Subcutaneous adipose tissue (tissue), 4 donors: ENCODE data around the gene DAP. TPM values are rescaled to one million over a fixed set of nuclear protein-coding genes. Genes with fewer than 3 reads are reported as not detected.

Experiments used
- CTCF ChIP-seq: fragments of 450-650 bp; IDR thresholded peaks from one replicate; pipeline ENCODE4 v1.5.1; 2016; ENCODE audit warnings: low read depth, mild to moderate bottlenecking, control low read depth, antibody characterized with exemption, moderate library complexity
- total RNA-seq, 4 donors: library from RNA; depleted of rRNA; stranded (reverse); fragments of >200 nt; gene quantifications; one replicate each; pipeline ENCODE4 v1.1.0, GENCODE V29; 2016

The DAP gene
- total RNA-seq, 4 donors from 2014 or later, result 52.9 to 56.7 (median 53.6) TPM

GRCh38 chr5:10635257-10635866 lies 125.7 kb downstream of the DAP start:
- TF ChIP-seq CTCF, result no peak

GRCh38 chr5:10634562-10634961 lies 126.5 kb downstream of the DAP start:
- no peak for TF ChIP-seq CTCF

GRCh38 chr5:10634050-10634449 lies 127.0 kb downstream of the DAP start:
- no peak for TF ChIP-seq CTCF

- TF ChIP-seq CTCF, result no peak
These were observed 127.6 kb downstream of the DAP start for GRCh38 chr5:10633271-10634049.

- no peak for TF ChIP-seq CTCF
These were observed 128.8 kb downstream of the DAP start for GRCh38 chr5:10632110-10632761.

GRCh38 chr5:10631316-10631996 lies 129.6 kb downstream of the DAP start:
- no peak for TF ChIP-seq CTCF

GRCh38 chr5:10630126-10630525 lies 130.9 kb downstream of the DAP start:
- no peak for TF ChIP-seq CTCF
